Panc1 (cell line): Measurements from ENCODE around the gene VWA7. TPM values are rescaled to one million over a fixed set of nuclear protein-coding genes. Genes with fewer than 3 reads are reported as not detected.
A peak's percentile ranks its signal among the peaks of the same experiment; 100 is the strongest.
"Not testable (repeated sequence)": the region's sequence is repeated elsewhere in the genome, so short reads cannot be mapped to it uniquely, and the experiment has no call there.

Experiments used
- ATAC-seq: fragments of 200-7000 bp; cut with Tn5 transposase; 2 replicates; pipeline ENCODE4 v1.9.1; 2020; ENCODE audit warnings: mild to moderate bottlenecking, moderate library complexity
- BruUV-seq: library from RNA; stranded (reverse); fragments of 400-500 nt; replicated peaks from 2 replicates; lab custom pipeline; 2021; lab: Mats Ljungman, UMichigan
- CTCF ChIA-PET: fragments of 300-600 bp; sonication (Branson Sonifier 250); formaldehyde crosslinking; loops from one replicate; lab custom pipeline; 2022; ENCODE audit warnings: antibody characterized with exemption; lab: Charles Lee
- POLR2A ChIA-PET: fragments of 300-600 bp; sonication (Branson Sonifier 250); formaldehyde crosslinking; loops from one replicate; lab custom pipeline; 2022; ENCODE audit warnings: antibody characterized with exemption; lab: Charles Lee
- DNase-seq: peaks from one replicate; pipeline ENCODE4 v3.0.0-alpha.2; 2010; ENCODE audit warnings: low read depth, low spot score
- H3K27ac ChIP-seq: 2 replicates; pipeline ENCODE4 v1.5.1; 2011; ENCODE audit warnings: mild to moderate bottlenecking, low read length, inconsistent platforms
- H3K27me3 ChIP-seq: fragments of 200-500 bp; sonication (Bioruptor generic); 2 replicates; pipeline ENCODE4 v1.6.0; 2014; ENCODE audit warnings: low read length, inconsistent platforms; ENCODE audit not compliant: control insufficient read depth, insufficient read depth
- H3K36me3 ChIP-seq: fragments of 200-500 bp; sonication (Bioruptor generic); 2 replicates; pipeline ENCODE4 v1.5.1; 2014; ENCODE audit warnings: inconsistent platforms, mild to moderate bottlenecking, low read length, moderate library complexity; ENCODE audit not compliant: control insufficient read depth, insufficient read depth
- H3K4me1 ChIP-seq: 2 replicates; pipeline ENCODE4 v1.5.1; 2011; ENCODE audit warnings: inconsistent platforms, mild to moderate bottlenecking, low read length, moderate library complexity; ENCODE audit not compliant: control insufficient read depth, insufficient read depth
- H3K4me3 ChIP-seq, 2 experiments: 2 replicates each; pipeline ENCODE4 v1.5.1; 2011 to 2012; ENCODE audit warnings: low read depth in 2 of 2, low read length in 2 of 2, mild to moderate bottlenecking in 2 of 2, inconsistent platforms in 1 of 2, moderate library complexity in 1 of 2
- H3K9me3 ChIP-seq: fragments of 200-500 bp; sonication (Bioruptor generic); 2 replicates; pipeline ENCODE4 v1.5.1; 2014; ENCODE audit warnings: low read depth, mild to moderate bottlenecking, inconsistent platforms, low read length, moderate library complexity; ENCODE audit not compliant: control insufficient read depth, insufficient read depth
- REST ChIP-seq, 2 experiments: IDR thresholded peaks; 2 replicates each; pipeline ENCODE4 v1.6.1; 2011 to 2012; ENCODE audit warnings: low read depth in 2 of 2, control low read depth in 1 of 2, low read length in 1 of 2, mild to moderate bottlenecking in 1 of 2, moderate library complexity in 1 of 2; ENCODE audit not compliant: insufficient read depth in 1 of 2
- TCF7L2 ChIP-seq: IDR thresholded peaks from 2 replicates; pipeline ENCODE4 v1.6.1; 2011; ENCODE audit warnings: mild to moderate bottlenecking, low read depth, low read length, inconsistent platforms
- in situ Hi-C: cut with HindIII; loops from 2 replicates; pipeline ENCODE4 v1.10.0; 2016; ENCODE audit warnings: low sequenced_read_pairs, low pct_unique_long_range_greater_than_20kb
- intact Hi-C: fragments of 100-400 bp; cut with micrococcal nuclease; formaldehyde crosslinking; loops from one replicate; pipeline ENCODE4 v1.10.0; 2022; ENCODE audit not compliant: unreplicated experiment
- total RNA-seq: library from RNA; stranded (reverse); gene quantifications from one replicate; pipeline ENCODE4 v1.2.1, GENCODE V29; 2021; ENCODE audit not compliant: unreplicated experiment

The VWA7 gene
- total RNA-seq, 1 experiment from 2014 or later = 4.3 TPM

GRCh38 chr6:31819871-31820299, 42.8 kb upstream of the VWA7 start:
- intact Hi-C loops (loop anchor here (10.0 kb wide), 1 partner anchor 45 kb away; the partner anchor contains the start of gene VWA7), in situ Hi-C loops (no loop called here)
- no peak for TF ChIP-seq TCF7L2
- TF ChIP-seq REST (IDR thresholded peaks at IDR 0.05; ENCODE audit: insufficient read depth in 1 of 2, low read depth in 2 of 2, low read length in 1 of 2) = no peak
- H3K36me3 ChIP-seq = no peaks in the 10 kb centered on the region; the same call in 1 of the 2 replicates
- H3K4me3 ChIP-seq = peak overlapping the region; percentile 64 to 80; a peak in 3 of 4 replicates
- ChIA-PET CTCF (no interaction called here), POLR2A (interaction anchor here (0.6 kb wide), 6 partner anchors 14 to 158 kb away, joined by 3 to 6 read pairs (median 3); no protein-coding TSS in a partner anchor)
- H3K27me3 ChIP-seq = no peaks in the 10 kb centered on the region
- H3K4me1 ChIP-seq = peaks cover 29% of the 10 kb centered on the region
- no peak for DNase-seq
- no peaks in the 10 kb centered on the region for H3K9me3 ChIP-seq
- H3K27ac ChIP-seq = peak overlapping the region; percentile 70
- BruUV-seq = no TSS peak
- ATAC-seq = no peak

- intact Hi-C loops, H3K36me3 ChIP-seq, BruUV-seq, DNase-seq, H3K27me3 ChIP-seq, CTCF ChIA-PET, ATAC-seq, in situ Hi-C loops, H3K9me3 ChIP-seq: not testable (repeated sequence)
- peaks cover 26% of the 10 kb centered on the region for H3K4me1 ChIP-seq
- H3K27ac ChIP-seq = peak overlapping the region; percentile 70
- POLR2A ChIA-PET = interaction anchor here (0.6 kb wide), 1 partner anchor 30 kb away, joined by 6 read pairs; no protein-coding TSS in a partner anchor
- peak overlapping the region; percentile 64 to 80 for H3K4me3 ChIP-seq
Observed at GRCh38 chr6:31817929-31818511, 40.9 kb upstream of the VWA7 start.

GRCh38 chr6:31817133-31817928, 40.2 kb upstream of the VWA7 start:
- H3K27me3 ChIP-seq, in situ Hi-C loops, intact Hi-C loops, H3K36me3 ChIP-seq, H3K9me3 ChIP-seq, CTCF ChIA-PET, ATAC-seq, DNase-seq: not testable (repeated sequence)
- peaks cover 21% of the 10 kb centered on the region for H3K4me1 ChIP-seq
- POLR2A ChIA-PET = interaction anchor here (0.6 kb wide), 1 partner anchor 29 kb away, joined by 6 read pairs; no protein-coding TSS in a partner anchor
- TSS peak; percentile 96 for BruUV-seq
- peak overlapping the region; percentile 70 for H3K27ac ChIP-seq
- H3K4me3 ChIP-seq = peak overlapping the region; percentile 64 to 80
